Right cardiac atrium (tissue), 5 donors: ENCODE data around the gene LAMA5. TPM values are rescaled to one million over a fixed set of nuclear protein-coding genes. Genes with fewer than 3 reads are reported as not detected.

Source experiments
- ATAC-seq, 2 donors: fragments of 200-7000 bp; cut with Tn5 transposase; one replicate each; pipeline versions ENCODE4 v1.8.0 to v1.9.1; 2020; ENCODE audit warnings: moderate library complexity in 2 of 2, mild to moderate bottlenecking in 1 of 2
- DNase-seq, 3 donors: peaks; one replicate each; pipeline ENCODE4 v3.0.0-alpha.2; 2020
- H3K27ac ChIP-seq: one replicate; pipeline ENCODE4 v1.5.1; 2013; ENCODE audit warnings: mild to moderate bottlenecking, low read length, control low read depth, moderate library complexity
- H3K27me3 ChIP-seq: one replicate; pipeline ENCODE4 v1.6.1; 2013; ENCODE audit not compliant: control insufficient read depth, insufficient read depth
- H3K4me1 ChIP-seq: one replicate; pipeline ENCODE4 v1.6.1; 2013; ENCODE audit warnings: low read length; ENCODE audit not compliant: control insufficient read depth, insufficient read depth
- H3K4me3 ChIP-seq: one replicate; pipeline ENCODE4 v1.5.1; 2013; ENCODE audit warnings: low read length, control low read depth
- H3K9me3 ChIP-seq: one replicate; pipeline ENCODE4 v1.6.1; 2013; ENCODE audit warnings: low read length; ENCODE audit not compliant: control insufficient read depth
- WGBS: extraction: QIAGEN DNeasy Blood & Tissue Kit; methylation state at CpG from one replicate; pipeline ENCODE4 v1.1.7; 2013; 5-methylcytosine and 5-hydroxymethylcytosine counted together
- intact Hi-C, 4 donors: fragments of 100-400 bp; cut with DNase I; formaldehyde crosslinking; loops; one replicate each; pipeline versions ENCODE4 v1.11.0 to v1.14.0; 2022 to 2023
- polyA plus RNA-seq: library from polyadenylated mRNA; stranded (reverse); fragments of 200-250 nt; gene quantifications from one replicate; pipeline ENCODE4 v1.2.3, GENCODE V29; 2013
- total RNA-seq, 4 donors: library from RNA; stranded (reverse); fragmentation: NEBNext Ultra II Directional; extraction: Animal tissue kit (Norgen Biotek cat#: 25700); gene quantifications; one replicate each; pipeline ENCODE4 v1.2.1, GENCODE V29; 2021
- donor health status: healthy with polysubstance abuse.
- donor health status: DM: no; HTN: yes; CAD: no.
- donor health status: DM: no; HTN: no; CAD: no.
- donor health status: DM: no; HTN: yes; CAD: no; lungs with severe emphysema.
- donor health status: DM: yes; HTN: yes; CAD: no.

LAMA5 gene
- total and polyA plus RNA-seq, 5 donors, result 77.4 to 97.9 (median 88.6) TPM

DNA sequence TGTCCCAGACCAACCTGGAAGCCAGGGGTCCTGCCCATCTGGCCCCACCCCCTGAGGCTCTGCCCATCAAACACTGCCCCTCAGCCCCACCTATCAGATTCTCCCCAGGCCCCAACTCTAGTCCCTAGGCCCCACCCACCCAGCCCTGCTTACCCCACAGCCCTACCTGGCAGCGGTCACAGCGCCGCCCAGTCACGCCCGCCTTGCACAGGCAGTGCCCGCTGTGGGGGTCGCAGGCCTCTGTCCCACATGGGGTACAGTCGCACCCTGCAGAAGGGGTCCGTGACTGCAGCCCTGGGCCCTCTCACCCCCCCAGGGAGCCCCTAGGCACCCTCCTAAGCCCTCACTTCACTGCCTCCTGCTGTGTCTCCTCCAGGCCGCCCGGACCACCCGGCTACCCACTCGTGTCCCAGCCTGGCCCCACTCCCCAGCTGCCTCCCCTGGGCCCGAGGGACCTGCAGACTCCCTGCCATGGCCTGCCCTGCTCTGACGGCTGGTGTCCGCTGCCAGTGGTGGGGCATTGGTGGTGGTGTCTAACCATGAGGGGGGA lies 44.5 kb downstream of the LAMA5 start:
- H3K27ac ChIP-seq, result no peak overlapping the region
- intact Hi-C loops, result no loop called here
- 90% methylated on average over 16 of the region's 16 CpGs for WGBS
- DNase-seq (no peak), ATAC-seq (no peak)
- H3K27me3 ChIP-seq, result no peaks in the 10 kb centered on the region
- H3K4me1 ChIP-seq, result no peaks in the 10 kb centered on the region
- no peak overlapping the region for H3K4me3 ChIP-seq
- no peaks in the 10 kb centered on the region for H3K9me3 ChIP-seq

DNA sequence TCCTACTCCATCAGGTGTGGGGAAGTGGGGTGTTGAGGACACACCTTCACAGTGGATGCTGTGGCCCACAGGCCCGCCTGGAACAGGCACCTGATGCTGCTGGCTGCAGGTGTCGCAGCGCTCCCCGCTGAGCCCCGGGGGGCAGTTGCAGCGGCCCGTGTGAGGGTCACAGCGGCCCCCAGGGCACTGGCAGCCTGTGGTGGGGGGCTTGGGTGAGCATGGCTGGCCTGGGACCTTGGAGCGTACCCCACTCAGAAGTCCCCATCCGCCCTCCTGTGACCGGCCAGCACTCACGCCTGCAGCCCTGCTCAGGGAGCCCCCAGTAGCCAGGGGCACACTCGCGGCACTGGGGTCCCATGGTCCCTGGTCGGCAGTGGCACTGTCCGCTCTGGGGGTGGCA lies 45.1 kb downstream of the LAMA5 start:
- no peak overlapping the region for H3K27ac ChIP-seq
- H3K27me3 ChIP-seq, result no peaks in the 10 kb centered on the region
- DNase-seq (no peak), ATAC-seq (no peak)
- H3K9me3 ChIP-seq, result no peaks in the 10 kb centered on the region
- H3K4me1 ChIP-seq, result no peaks in the 10 kb centered on the region
- no peak overlapping the region for H3K4me3 ChIP-seq
- intact Hi-C loops, result no loop called here
- WGBS, result 96% methylated on average over 16 of the region's 16 CpGs

DNA sequence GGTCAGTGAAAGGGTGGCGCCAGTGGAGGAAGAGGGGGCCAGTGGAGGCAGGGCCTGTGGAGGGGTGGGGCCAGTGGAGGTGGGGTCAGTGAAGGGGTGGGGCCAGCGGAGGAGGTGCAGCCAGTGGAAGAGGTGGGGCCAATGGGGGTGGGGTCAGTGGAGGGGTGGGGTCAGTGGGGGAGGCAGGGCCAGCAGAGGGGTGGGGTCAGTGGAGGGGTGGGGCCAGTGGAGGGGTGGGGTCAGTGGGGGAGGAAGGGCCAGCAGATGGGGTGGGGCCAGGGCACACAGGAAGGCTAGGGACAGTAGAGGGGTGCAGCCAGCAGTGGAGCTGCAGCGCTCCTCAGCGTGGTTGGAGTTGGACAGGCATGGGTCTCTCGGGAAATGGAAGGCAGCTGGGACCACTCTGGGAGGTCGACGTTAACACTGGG lies 45.6 kb downstream of the LAMA5 start:
- 92% methylated on average over 7 of the region's 7 CpGs for WGBS
- Histone ChIP-seq H3K9me3 (no peaks in the 10 kb centered on the region), H3K27ac (no peak overlapping the region), H3K4me1 (no peaks in the 10 kb centered on the region), H3K4me3 (no peak overlapping the region), H3K27me3 (no peaks in the 10 kb centered on the region)
- intact Hi-C loops, result no loop called here
- DNase-seq, result no peak
- peak in 1 of 2 donors; percentile 22 for ATAC-seq

DNA sequence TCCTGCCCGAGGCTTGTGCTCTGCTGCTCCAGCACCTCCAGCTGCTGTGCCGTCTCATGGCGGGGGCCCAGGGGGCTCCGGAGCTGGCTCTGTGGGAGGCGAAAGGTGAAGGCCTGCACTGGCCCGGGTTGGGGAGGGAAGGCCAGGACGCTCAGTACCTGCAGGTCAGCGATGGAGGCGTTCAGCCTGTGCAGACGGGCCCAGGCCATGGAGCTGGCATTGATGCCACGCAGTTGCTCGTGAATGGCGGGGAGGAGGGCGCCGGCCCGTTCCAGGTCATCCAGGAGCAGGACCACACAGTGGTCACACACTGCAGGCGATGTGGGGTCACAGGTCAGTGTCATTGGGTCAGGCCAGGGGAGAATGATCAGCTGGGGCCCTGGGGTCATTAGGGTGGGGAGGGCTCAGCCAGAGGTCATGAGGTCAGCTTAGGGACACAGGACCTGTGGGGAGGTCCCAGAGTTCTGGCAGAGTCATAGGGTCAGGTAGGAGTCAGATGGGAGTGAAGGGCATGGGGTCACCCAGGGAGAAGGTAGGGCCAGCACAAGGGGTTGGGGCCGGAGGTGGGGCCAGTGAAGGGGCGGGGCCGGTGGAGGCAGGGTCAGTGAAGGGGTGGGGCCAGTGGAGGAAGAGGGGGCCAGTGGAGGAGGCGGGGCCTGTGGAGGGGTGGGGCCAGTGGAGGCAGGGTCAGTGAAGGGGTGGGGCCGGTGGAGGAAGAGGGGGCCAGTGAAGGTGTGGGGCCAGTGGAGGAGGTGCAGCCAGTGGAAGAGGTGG lies 46.3 kb downstream of the LAMA5 start:
- ATAC-seq (peak in 1 of 2 donors; percentile 12), DNase-seq (peak in 1 of 3 donors; percentile 56)
- Histone ChIP-seq H3K4me1 (no peaks in the 10 kb centered on the region), H3K9me3 (no peaks in the 10 kb centered on the region), H3K27ac (no peak overlapping the region), H3K4me3 (no peak overlapping the region), H3K27me3 (no peaks in the 10 kb centered on the region)
- intact Hi-C loops, result no loop called here
- 94% methylated on average over 22 of the region's 22 CpGs for WGBS

DNA sequence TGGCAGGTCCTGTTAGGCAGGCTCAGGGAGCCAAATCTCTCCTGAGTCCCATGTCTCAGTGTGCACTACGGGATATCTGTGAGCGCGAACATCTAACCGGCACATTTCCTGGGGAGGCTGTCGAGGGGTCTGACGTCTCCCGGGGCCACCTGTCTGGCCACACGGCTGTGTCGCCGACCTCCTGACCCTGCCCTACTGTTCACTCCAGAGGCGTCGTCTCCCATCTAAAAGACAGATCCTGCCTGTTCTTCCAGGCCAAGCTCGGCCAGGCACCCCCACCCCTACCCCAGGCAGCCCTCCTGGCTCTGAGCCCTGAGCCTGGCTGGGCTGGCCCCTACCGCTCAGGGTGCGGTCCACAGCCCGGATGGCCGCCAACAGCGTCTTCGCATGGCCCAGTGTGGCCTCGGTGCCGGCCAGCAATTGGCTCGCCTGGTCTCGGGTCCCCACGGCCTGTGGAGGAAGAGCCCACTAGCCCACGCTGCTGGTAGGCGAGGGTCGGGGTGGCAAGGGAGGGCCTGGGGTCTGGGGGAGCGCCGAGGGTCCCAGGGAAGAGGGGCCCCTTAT lies 47.7 kb downstream of the LAMA5 start:
- ATAC-seq (peak in 1 of 2 donors; percentile 10), DNase-seq (peak in 2 of 3 donors; percentile 32 to 77)
- H3K27me3 ChIP-seq, result no peaks in the 10 kb centered on the region
- 81% methylated on average over 29 of the region's 29 CpGs for WGBS
- H3K9me3 ChIP-seq, result no peaks in the 10 kb centered on the region
- no peak overlapping the region for H3K27ac ChIP-seq
- intact Hi-C loops, result no loop called here
- H3K4me1 ChIP-seq, result no peaks in the 10 kb centered on the region
- no peak overlapping the region for H3K4me3 ChIP-seq

- H3K27me3 ChIP-seq, result no peaks in the 10 kb centered on the region
- DNase-seq (peak in 2 of 3 donors; percentile 16 to 53), ATAC-seq (no peak)
- no peaks in the 10 kb centered on the region for H3K9me3 ChIP-seq
- intact Hi-C loops, result no loop called here
- no peak overlapping the region for H3K27ac ChIP-seq
- WGBS, result 94% methylated on average over 36 of the region's 36 CpGs
- H3K4me3 ChIP-seq, result no peak overlapping the region
- H3K4me1 ChIP-seq, result no peaks in the 10 kb centered on the region
Measured at GRCh38 chr20:62318400-62319345, 48.4 kb downstream of the LAMA5 start.

DNA sequence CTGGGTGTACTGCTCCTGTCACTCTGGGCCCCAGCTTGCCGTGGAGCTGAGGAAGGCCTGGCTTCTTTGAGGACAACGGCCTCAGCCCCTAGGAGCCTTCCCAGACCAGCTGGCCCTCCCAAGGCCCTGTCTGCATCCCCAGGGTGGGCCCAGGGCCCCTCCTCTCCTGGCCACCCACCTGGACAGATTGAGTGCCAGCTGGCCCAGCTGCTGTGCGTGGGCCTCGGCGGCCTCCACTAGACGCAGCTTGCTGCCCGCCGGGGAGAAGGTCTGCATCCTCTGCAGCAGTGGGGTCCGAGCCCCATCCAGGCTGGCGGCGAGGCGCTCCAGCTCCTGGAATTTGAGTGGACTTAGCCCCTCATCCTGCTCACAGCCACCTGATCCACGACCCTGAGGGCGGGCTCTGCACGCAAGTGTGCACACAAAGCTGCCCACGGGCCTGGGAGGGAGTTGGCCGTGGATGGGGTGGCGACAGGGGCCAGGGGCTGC lies 49.9 kb downstream of the LAMA5 start:
- ATAC-seq, result no peak
- WGBS, result 85% methylated on average over 18 of the region's 18 CpGs
- no peak overlapping the region for H3K4me3 ChIP-seq
- no peak overlapping the region for H3K27ac ChIP-seq
- no peaks in the 10 kb centered on the region for H3K9me3 ChIP-seq
- intact Hi-C loops, result no loop called here
- no peaks in the 10 kb centered on the region for H3K4me1 ChIP-seq
- DNase-seq, result peak in 2 of 3 donors; percentile 12 to 50
- H3K27me3 ChIP-seq, result no peaks in the 10 kb centered on the region

DNA sequence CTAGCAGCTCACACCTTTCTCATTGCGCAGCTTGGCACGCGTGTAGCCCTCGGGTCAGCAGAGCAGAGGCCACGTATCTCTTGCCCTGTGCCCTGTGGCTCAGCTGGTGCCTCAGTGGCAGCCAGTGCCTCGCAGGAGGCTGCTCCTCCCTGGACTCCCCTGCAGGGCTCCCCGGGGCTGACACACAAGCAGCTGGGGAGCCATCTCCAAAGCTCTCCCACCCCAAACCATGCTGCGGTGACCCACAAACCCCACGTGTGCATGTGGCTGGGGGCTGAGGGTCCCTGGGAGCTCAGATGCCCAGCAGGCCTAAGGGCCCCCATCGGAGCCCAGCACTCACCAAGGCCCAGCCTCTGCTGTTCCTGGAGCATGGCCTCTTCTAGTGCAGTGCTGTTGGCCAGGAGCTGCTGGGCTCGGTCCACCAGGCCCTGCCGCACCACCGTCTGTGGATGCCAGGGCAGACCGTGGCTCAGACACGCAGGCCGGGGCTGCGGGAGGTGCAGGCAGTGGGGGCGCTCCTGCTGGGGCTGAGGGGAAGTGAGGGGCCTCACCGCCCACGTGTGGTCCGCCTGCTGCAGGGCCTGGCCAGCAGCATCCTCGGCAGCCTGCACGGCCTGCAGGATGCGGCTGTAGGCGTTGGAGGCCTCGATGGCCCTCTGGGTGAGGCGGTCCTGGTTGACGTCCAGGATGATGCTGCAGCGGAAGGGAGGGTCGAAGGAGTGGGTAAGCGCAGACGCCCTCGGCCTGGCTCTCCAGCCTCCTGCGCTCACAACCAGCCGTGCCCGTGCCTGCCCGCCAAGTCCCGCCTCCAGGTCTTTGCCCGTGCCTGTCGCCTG lies 50.6 kb downstream of the LAMA5 start:
- Histone ChIP-seq H3K27ac (no peak overlapping the region), H3K4me1 (no peaks in the 10 kb centered on the region), H3K9me3 (no peaks in the 10 kb centered on the region), H3K4me3 (no peak overlapping the region), H3K27me3 (no peaks in the 10 kb centered on the region)
- ATAC-seq (no peak), DNase-seq (peak in 2 of 3 donors; percentile 8 to 20)
- intact Hi-C loops, result no loop called here
- WGBS, result 86% methylated on average over 40 of the region's 40 CpGs

DNA sequence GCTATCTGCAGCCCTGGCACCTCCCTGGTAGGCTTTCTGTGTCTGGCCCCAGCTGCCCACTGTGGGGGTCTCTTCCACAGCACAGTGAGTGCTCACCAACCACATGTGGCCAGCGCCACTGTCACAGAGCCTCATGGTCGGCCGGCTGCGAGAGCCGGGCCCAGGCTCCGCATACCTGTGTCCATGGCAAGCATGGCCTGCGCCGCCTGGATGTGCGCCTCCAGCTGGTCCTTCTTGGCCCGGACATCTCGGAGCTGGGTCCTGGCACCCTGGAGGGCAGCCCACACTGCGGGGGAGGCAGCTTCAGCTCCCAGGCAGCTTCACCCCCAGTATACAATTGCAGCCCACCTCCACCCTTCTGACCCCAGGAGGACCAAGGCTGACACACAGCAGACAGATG lies 51.3 kb downstream of the LAMA5 start:
- H3K27ac ChIP-seq, result no peak overlapping the region
- WGBS, result 93% methylated on average over 12 of the region's 12 CpGs
- no peaks in the 10 kb centered on the region for H3K27me3 ChIP-seq
- intact Hi-C loops, result no loop called here
- H3K4me1 ChIP-seq, result no peaks in the 10 kb centered on the region
- H3K9me3 ChIP-seq, result no peaks in the 10 kb centered on the region
- ATAC-seq (no peak), DNase-seq (no peak)
- no peak overlapping the region for H3K4me3 ChIP-seq

- intact Hi-C loops, result no loop called here
- H3K27me3 ChIP-seq, result no peaks in the 10 kb centered on the region
- ATAC-seq (no peak), DNase-seq (no peak)
- H3K9me3 ChIP-seq, result no peaks in the 10 kb centered on the region
- no peak overlapping the region for H3K27ac ChIP-seq
- 93% methylated on average over 25 of the region's 25 CpGs for WGBS
- no peaks in the 10 kb centered on the region for H3K4me1 ChIP-seq
- H3K4me3 ChIP-seq, result no peak overlapping the region
Measured at GRCh38 chr20:62314711-62315302, 52.3 kb downstream of the LAMA5 start.
